ENCODE measurements around the gene ELF2. TPM values are rescaled to one million over a fixed set of nuclear protein-coding genes. Genes with fewer than 3 reads are reported as not detected.

Gene ELF2
- total RNA-seq, 4 donors from 2014 or later: 32.0 to 92.0 (median 48.5) TPM

GRCh38 chr4:139146926-139147629 is 29.9 kb downstream of the ELF2 start:
- TF ChIP-seq POLR2AphosphoS5 (IDR thresholded peaks at IDR 0.05) (no peak), CTCF (IDR thresholded peaks at IDR 0.05) (no peak), EP300 (IDR thresholded peaks at IDR 0.05) (no peak), POLR2A (IDR thresholded peaks at IDR 0.05) (no peak)

GRCh38 chr4:139145552-139145932 is 31.5 kb downstream of the ELF2 start:
- Histone ChIP-seq H3K4me3 (no peak overlapping the region), H3K4me1 (peaks cover 24% of the 10 kb centered on the region), H3K27me3 (no peaks in the 10 kb centered on the region), H3K36me3 (no peaks in the 10 kb centered on the region), H3K9me3 (no peaks in the 10 kb centered on the region), H3K27ac (no peak overlapping the region)
- DNase-seq (ENCODE audit: low spot score in 2 of 2): no peak
- WGBS: 97% methylated on average over 1 of the region's 1 CpG
- TF ChIP-seq POLR2AphosphoS5 (IDR thresholded peaks at IDR 0.05) (no peak), CTCF (IDR thresholded peaks at IDR 0.05) (no peak), POLR2A (IDR thresholded peaks at IDR 0.05) (no peak), EP300 (IDR thresholded peaks at IDR 0.05) (no peak)

More at GRCh38 chr4:139146926-139147629, 29.9 kb downstream of the ELF2 start:
- DNase-seq (ENCODE audit: low spot score in 2 of 2): no peak
- H3K36me3 ChIP-seq: no peaks in the 10 kb centered on the region
- 86% methylated on average over 8 of the region's 8 CpGs for WGBS
- no peak overlapping the region for H3K27ac ChIP-seq
- peaks cover 22% of the 10 kb centered on the region for H3K4me1 ChIP-seq
- H3K4me3 ChIP-seq: no peak overlapping the region
- no peaks in the 10 kb centered on the region for H3K9me3 ChIP-seq
- H3K27me3 ChIP-seq: no peaks in the 10 kb centered on the region

DNA sequence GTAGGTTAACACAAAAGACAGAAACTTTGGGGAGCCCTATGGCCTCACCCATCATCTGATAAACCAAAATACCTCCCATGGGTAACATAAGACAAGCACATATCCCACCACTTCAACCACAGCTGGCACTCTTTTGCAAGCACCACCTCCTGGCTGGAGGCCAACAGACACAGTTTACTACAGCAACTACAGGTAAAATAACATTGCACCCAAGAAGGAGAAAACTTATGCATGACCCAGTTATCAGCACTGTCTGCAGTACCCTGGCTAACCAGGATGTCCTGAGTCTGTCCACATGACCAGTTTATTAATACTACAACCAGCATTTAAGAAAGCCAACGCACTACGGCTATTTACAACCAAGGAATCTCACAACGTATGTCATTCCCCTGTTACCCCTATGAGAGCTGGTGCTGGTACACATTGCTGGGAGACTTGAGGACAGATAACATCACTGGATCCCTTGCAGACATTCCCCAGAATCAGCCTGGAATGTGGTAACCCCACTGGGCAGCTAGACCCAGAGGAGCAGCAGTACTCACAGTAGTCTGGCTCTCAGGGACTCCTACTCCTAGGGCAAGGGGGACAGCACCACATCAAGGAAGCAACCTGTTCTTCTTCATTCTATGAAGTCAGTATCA is 32.0 kb downstream of the ELF2 start:
- H3K9me3 ChIP-seq: no peaks in the 10 kb centered on the region
- H3K27me3 ChIP-seq: no peaks in the 10 kb centered on the region
- no peak for DNase-seq (ENCODE audit: low spot score in 2 of 2)
- no peak overlapping the region for H3K4me3 ChIP-seq
- TF ChIP-seq EP300 (IDR thresholded peaks at IDR 0.05) (no peak), POLR2AphosphoS5 (IDR thresholded peaks at IDR 0.05) (no peak), CTCF (IDR thresholded peaks at IDR 0.05) (no peak), POLR2A (IDR thresholded peaks at IDR 0.05) (no peak)
- H3K27ac ChIP-seq: no peak overlapping the region
- WGBS: 82% methylated on average over 3 of the region's 3 CpGs
- peaks cover 24% of the 10 kb centered on the region for H3K4me1 ChIP-seq
- H3K36me3 ChIP-seq: no peaks in the 10 kb centered on the region

DNA sequence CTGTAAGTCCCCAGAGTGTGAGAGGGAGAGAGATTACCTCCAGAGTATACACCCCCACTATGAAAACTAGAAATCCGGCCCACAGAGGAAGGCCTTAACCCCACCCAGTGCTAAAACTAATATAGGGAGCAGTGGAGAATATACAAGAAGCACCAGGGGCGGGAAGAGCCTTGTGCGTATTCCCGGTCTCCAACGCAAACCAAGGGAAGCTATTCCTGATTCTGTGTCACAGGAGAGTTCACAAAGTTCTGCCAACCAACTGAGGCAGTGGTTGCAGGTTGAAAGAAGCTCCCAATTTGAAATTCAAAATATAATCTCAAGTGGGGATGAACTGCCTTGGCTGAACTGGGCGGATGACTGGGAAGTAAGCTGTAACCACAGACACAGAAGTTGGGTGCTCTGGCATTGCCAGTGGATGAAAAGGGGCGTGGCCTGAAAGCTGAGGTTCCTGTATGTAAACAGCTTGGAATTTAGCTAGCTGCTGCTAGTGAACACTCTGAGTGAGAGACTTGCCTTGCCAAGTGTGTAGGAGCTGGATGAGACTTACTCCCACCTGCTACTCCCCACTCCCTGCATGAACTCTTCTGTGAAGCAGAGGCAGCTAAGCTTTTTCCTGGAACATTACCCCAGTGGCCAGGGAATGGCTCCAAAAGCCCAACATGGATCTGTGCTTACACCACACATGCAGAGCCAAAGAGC is 32.7 kb downstream of the ELF2 start:
- Histone ChIP-seq H3K4me3 (no peak overlapping the region), H3K27me3 (no peaks in the 10 kb centered on the region), H3K27ac (no peak overlapping the region), H3K4me1 (peaks cover 24% of the 10 kb centered on the region), H3K36me3 (no peaks in the 10 kb centered on the region), H3K9me3 (no peaks in the 10 kb centered on the region)
- no peak for DNase-seq (ENCODE audit: low spot score in 2 of 2)
- 83% methylated on average over 7 of the region's 7 CpGs for WGBS
- no peak for TF ChIP-seq POLR2A (IDR thresholded peaks at IDR 0.05)

- Histone ChIP-seq H3K4me3 (no peak overlapping the region), H3K9me3 (no peaks in the 10 kb centered on the region), H3K27me3 (no peaks in the 10 kb centered on the region), H3K36me3 (no peaks in the 10 kb centered on the region), H3K4me1 (peaks cover 24% of the 10 kb centered on the region), H3K27ac (no peak overlapping the region)
- TF ChIP-seq CTCF (IDR thresholded peaks at IDR 0.05) (no peak), POLR2A (IDR thresholded peaks at IDR 0.05) (no peak), EP300 (IDR thresholded peaks at IDR 0.05) (no peak), POLR2AphosphoS5 (IDR thresholded peaks at IDR 0.05) (no peak)
- no peak for DNase-seq (ENCODE audit: low spot score in 2 of 2)
- 68% methylated on average over 2 of the region's 2 CpGs for WGBS
These were observed 34.0 kb downstream of the ELF2 start for GRCh38 chr4:139142980-139143379.

Data from suprapubic skin (tissue), 4 donors.